ENCODE measurements around the gene FOXD4. TPM values are rescaled to one million over a fixed set of nuclear protein-coding genes. Genes with fewer than 3 reads are reported as not detected.
"Not testable (repeated sequence)": the region's sequence is repeated elsewhere in the genome, so short reads cannot be mapped to it uniquely, and the experiment has no call there.

The FOXD4 gene
- 0.47 TPM for total RNA-seq

- DNase-seq = not testable (repeated sequence)
These were observed at the start of gene FOXD4 for GRCh38 chr9:117995-118467. TSS of gene FOXD4 (minus strand) at chr9:118417. CDS start at chr9:118119, 298 bp downstream.

- not testable (repeated sequence) for DNase-seq
These were observed 41.7 kb upstream of the FOXD4 start for GRCh38 chr9:159871-160270.

GRCh38 chr9:151173-151572, 33.0 kb upstream of the FOXD4 start:
- DNase-seq = not testable (repeated sequence)

GRCh38 chr9:139880-140279, 21.7 kb upstream of the FOXD4 start:
- not testable (repeated sequence) for DNase-seq

GRCh38 chr9:117144-117994, 848 bp downstream of the FOXD4 start:
- DNase-seq = not testable (repeated sequence)

GRCh38 chr9:116239-117077, 1.8 kb downstream of the FOXD4 start:
- DNase-seq = not testable (repeated sequence)

- not testable (repeated sequence) for DNase-seq
These were observed 3.1 kb downstream of the FOXD4 start for GRCh38 chr9:115118-115451.

- DNase-seq = not testable (repeated sequence)
These were observed 3.7 kb downstream of the FOXD4 start for GRCh38 chr9:114267-115117.

GRCh38 chr9:113468-114266, 4.5 kb downstream of the FOXD4 start:
- not testable (repeated sequence) for DNase-seq

GRCh38 chr9:112589-113467, 5.4 kb downstream of the FOXD4 start:
- DNase-seq = not testable (repeated sequence)

- not testable (repeated sequence) for DNase-seq
These were observed 7.5 kb downstream of the FOXD4 start for GRCh38 chr9:110672-111071.

GRCh38 chr9:109540-109939, 8.7 kb downstream of the FOXD4 start:
- not testable (repeated sequence) for DNase-seq

- DNase-seq = not testable (repeated sequence)
These were observed 9.3 kb downstream of the FOXD4 start for GRCh38 chr9:108742-109495.

- not testable (repeated sequence) for DNase-seq
These were observed 12.2 kb downstream of the FOXD4 start for GRCh38 chr9:105991-106390.

- DNase-seq = not testable (repeated sequence)
These were observed 17.8 kb downstream of the FOXD4 start for GRCh38 chr9:100430-100829.

- DNase-seq = not testable (repeated sequence)
These were observed 18.4 kb downstream of the FOXD4 start for GRCh38 chr9:99867-100266.

GRCh38 chr9:98775-99174, 19.4 kb downstream of the FOXD4 start:
- DNase-seq = not testable (repeated sequence)

- DNase-seq = not testable (repeated sequence)
These were observed 23.2 kb downstream of the FOXD4 start for GRCh38 chr9:94992-95391.

GRCh38 chr9:94323-94722, 23.9 kb downstream of the FOXD4 start:
- DNase-seq = not testable (repeated sequence)
